AG04450 (cell line): Measurements from ENCODE around the gene KLHL7. TPM values are rescaled to one million over a fixed set of nuclear protein-coding genes. Genes with fewer than 3 reads are reported as not detected.

Source experiments
- CTCF ChIA-PET: fragments of 300-600, 350-600 bp; formaldehyde crosslinking; extraction: SDS; loops from one replicate; lab custom pipeline; 2022; ENCODE audit warnings: antibody characterized with exemption, inconsistent platforms; lab: Charles Lee
- POLR2A ChIA-PET: fragments of 350-600 bp; formaldehyde crosslinking; extraction: SDS; loops from one replicate; lab custom pipeline; 2021; ENCODE audit warnings: antibody characterized with exemption, inconsistent platforms; lab: Yijun Ruan, JAX
- DNase-seq: peaks from one replicate; pipeline ENCODE4 v3.0.0-alpha.2; 2011; ENCODE audit warnings: low read depth, low spot score
- H3K27ac ChIP-seq: one replicate; pipeline ENCODE4 v1.5.1; 2012; ENCODE audit warnings: low read depth, low read length, control low read depth
- H3K27me3 ChIP-seq: one replicate; pipeline ENCODE4 v1.6.0; 2012; ENCODE audit warnings: low read length; ENCODE audit not compliant: control insufficient read depth, insufficient read depth
- H3K4me3 ChIP-seq: 2 replicates; pipeline ENCODE4 v1.5.1; 2011; ENCODE audit warnings: mild to moderate bottlenecking, low read depth, low read length, control low read depth
- H3K9me3 ChIP-seq: 2 replicates; pipeline ENCODE4 v1.5.1; 2012; ENCODE audit warnings: low read length; ENCODE audit not compliant: control insufficient read depth, insufficient read depth
- polyA plus RNA-seq: library from polyadenylated mRNA; depleted of rRNA; stranded (reverse); fragments of >200 nt; gene quantifications from 2 replicates; pipeline ENCODE4 v1.2.3, GENCODE V29; 2011
- TF ChIP-seq, protein P1 (sequence below): IDR thresholded peaks from 2 replicates; pipeline ENCODE4 v1.5.1; 2011; ENCODE audit warnings: low read depth, low read length, control low read depth, inconsistent platforms

KLHL7 gene
- polyA plus RNA-seq, 1 experiment, result 53.7 TPM

DNA sequence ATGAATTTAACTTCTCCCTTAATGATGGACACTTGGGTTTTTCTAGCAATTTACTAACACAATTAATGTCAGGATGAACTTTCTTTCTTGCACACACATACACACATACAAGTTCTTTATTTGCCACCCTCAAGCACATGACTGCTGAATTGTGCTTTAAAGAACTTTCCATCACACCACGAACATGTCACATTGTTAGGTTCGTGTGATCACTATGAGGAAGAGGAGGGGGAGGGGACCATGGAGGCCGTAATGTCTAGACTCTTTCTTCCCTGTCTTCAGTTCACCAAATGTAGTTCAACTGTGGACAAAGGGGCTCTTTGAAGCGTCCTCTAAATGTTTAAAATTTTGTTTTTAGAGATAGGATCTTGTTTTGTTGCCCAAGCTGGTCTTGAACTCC is 107.3 kb downstream of the KLHL7 start:
- DNase-seq, result no peak
- Histone ChIP-seq H3K4me3 (no peak overlapping the region), H3K27me3 (peaks cover 2% of the 10 kb centered on the region), H3K9me3 (no peaks in the 10 kb centered on the region), H3K27ac (no peak overlapping the region)
- ChIA-PET POLR2A (no interaction called here), CTCF (no interaction called here)
- TF ChIP-seq, protein P1, sequence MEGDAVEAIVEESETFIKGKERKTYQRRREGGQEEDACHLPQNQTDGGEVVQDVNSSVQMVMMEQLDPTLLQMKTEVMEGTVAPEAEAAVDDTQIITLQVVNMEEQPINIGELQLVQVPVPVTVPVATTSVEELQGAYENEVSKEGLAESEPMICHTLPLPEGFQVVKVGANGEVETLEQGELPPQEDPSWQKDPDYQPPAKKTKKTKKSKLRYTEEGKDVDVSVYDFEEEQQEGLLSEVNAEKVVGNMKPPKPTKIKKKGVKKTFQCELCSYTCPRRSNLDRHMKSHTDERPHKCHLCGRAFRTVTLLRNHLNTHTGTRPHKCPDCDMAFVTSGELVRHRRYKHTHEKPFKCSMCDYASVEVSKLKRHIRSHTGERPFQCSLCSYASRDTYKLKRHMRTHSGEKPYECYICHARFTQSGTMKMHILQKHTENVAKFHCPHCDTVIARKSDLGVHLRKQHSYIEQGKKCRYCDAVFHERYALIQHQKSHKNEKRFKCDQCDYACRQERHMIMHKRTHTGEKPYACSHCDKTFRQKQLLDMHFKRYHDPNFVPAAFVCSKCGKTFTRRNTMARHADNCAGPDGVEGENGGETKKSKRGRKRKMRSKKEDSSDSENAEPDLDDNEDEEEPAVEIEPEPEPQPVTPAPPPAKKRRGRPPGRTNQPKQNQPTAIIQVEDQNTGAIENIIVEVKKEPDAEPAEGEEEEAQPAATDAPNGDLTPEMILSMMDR, result no peak

- Histone ChIP-seq H3K27ac (no peak overlapping the region), H3K4me3 (no peak overlapping the region), H3K27me3 (peaks cover 5% of the 10 kb centered on the region), H3K9me3 (no peaks in the 10 kb centered on the region)
- ChIA-PET CTCF (interaction anchor here (0.6 kb wide), 1 partner anchor 328 kb away, joined by 4 read pairs; no protein-coding TSS in a partner anchor), POLR2A (no interaction called here)
- TF ChIP-seq, protein P1, result no peak
- DNase-seq, result no peak
Measured at GRCh38 chr7:23213755-23214154, 108.2 kb downstream of the KLHL7 start.

GRCh38 chr7:23214423-23214822 is 108.8 kb downstream of the KLHL7 start:
- POLR2A ChIA-PET, result no interaction called here
- TF ChIP-seq, protein P1, result no peak
- Histone ChIP-seq H3K27me3 (peaks cover 5% of the 10 kb centered on the region), H3K4me3 (no peak overlapping the region), H3K27ac (no peak overlapping the region), H3K9me3 (no peaks in the 10 kb centered on the region)
- DNase-seq, result no peak
- CTCF ChIA-PET, result interaction anchor here (0.6 to 0.7 kb wide), 2 partner anchors 58 to 328 kb away, joined by 4 read pairs; no protein-coding TSS in a partner anchor

- no peaks in the 10 kb centered on the region for H3K9me3 ChIP-seq
- H3K27ac ChIP-seq, result no peak overlapping the region
- no peak overlapping the region for H3K4me3 ChIP-seq
- TF ChIP-seq, protein P1, result no peak
- H3K27me3 ChIP-seq, result peaks cover 7% of the 10 kb centered on the region
- no peak for DNase-seq
- CTCF ChIA-PET, result interaction anchor here (0.7 to 0.9 kb wide), 2 partner anchors 57 to 129 kb away, joined by 3 to 4 read pairs; no protein-coding TSS in a partner anchor
- POLR2A ChIA-PET, result no interaction called here
Measured at GRCh38 chr7:23214938-23215337, 109.4 kb downstream of the KLHL7 start.

DNA sequence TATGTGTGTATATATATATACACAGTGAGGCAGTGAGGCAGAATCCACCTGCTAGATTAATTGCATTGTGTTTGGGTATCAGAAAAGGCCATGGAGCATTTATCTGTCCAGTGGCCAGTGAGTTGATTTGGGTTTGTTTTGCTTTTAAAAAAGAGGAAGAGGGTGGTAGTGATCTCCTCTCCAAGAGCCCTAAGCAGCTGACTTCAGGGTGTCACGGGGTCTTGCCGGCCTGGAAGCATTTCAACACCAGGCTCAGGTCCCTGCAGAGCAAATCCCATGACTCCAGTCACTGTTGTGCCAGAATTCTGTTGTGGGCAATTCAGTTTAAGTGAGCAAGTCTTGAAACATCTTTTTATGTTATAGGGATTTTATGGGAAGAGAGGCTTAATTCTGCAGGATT is 110.4 kb downstream of the KLHL7 start:
- peaks cover 11% of the 10 kb centered on the region for H3K27me3 ChIP-seq
- no peak overlapping the region for H3K4me3 ChIP-seq
- POLR2A ChIA-PET, result no interaction called here
- TF ChIP-seq, protein P1, result no peak
- CTCF ChIA-PET, result interaction anchor here (0.9 kb wide), 1 partner anchor 130 kb away, joined by 3 read pairs; no protein-coding TSS in a partner anchor
- DNase-seq, result no peak
- no peaks in the 10 kb centered on the region for H3K9me3 ChIP-seq
- no peak overlapping the region for H3K27ac ChIP-seq
